GM19239 (cell line): ENCODE data around the gene PPFIA1.
"Not testable (repeated sequence)": the region's sequence is repeated elsewhere in the genome, so short reads cannot be mapped to it uniquely, and the experiment has no call there.

Experiments
- DNase-seq: peaks from one replicate; pipeline ENCODE4 v3.0.0; 2011; ENCODE audit warnings: low spot score; ENCODE audit not compliant: insufficient read length
- FAIRE-seq: peaks from 2 replicates; lab custom pipeline; 2011; peaks lifted over from hg19 to GRCh38; lab: Jason Lieb, UNC

The PPFIA1 gene

GRCh38 chr11:70407814-70408213 is 137.3 kb downstream of the PPFIA1 start:
- DNase-seq (no peak), FAIRE-seq (no peak)

GRCh38 chr11:70408326-70408725 is 137.8 kb downstream of the PPFIA1 start:
- DNase-seq, FAIRE-seq: not testable (repeated sequence)

- no peak for FAIRE-seq
- no peak for DNase-seq
Measured at GRCh38 chr11:70409437-70409836, 138.9 kb downstream of the PPFIA1 start.

- FAIRE-seq (no peak), DNase-seq (no peak)
Measured at GRCh38 chr11:70409871-70410270, 139.4 kb downstream of the PPFIA1 start.

GRCh38 chr11:70410276-70411205 is 140.1 kb downstream of the PPFIA1 start:
- no peak for DNase-seq
- FAIRE-seq: no peak

GRCh38 chr11:70411713-70412452 is 141.4 kb downstream of the PPFIA1 start:
- FAIRE-seq: no peak
- no peak for DNase-seq

GRCh38 chr11:70413151-70413550 is 142.7 kb downstream of the PPFIA1 start:
- no peak for FAIRE-seq
- DNase-seq: no peak

- DNase-seq (no peak), FAIRE-seq (no peak)
Measured at GRCh38 chr11:70414341-70415100, 144.0 kb downstream of the PPFIA1 start.

- DNase-seq: no peak
- FAIRE-seq: no peak
Measured at GRCh38 chr11:70415191-70415590, 144.7 kb downstream of the PPFIA1 start.

GRCh38 chr11:70415642-70416395 is 145.3 kb downstream of the PPFIA1 start:
- DNase-seq (no peak), FAIRE-seq (no peak)

- no peak for DNase-seq
- no peak for FAIRE-seq
Measured at GRCh38 chr11:70416881-70417280, 146.4 kb downstream of the PPFIA1 start.

GRCh38 chr11:70418130-70418529 is 147.6 kb downstream of the PPFIA1 start:
- FAIRE-seq: no peak

GRCh38 chr11:70419307-70420007 is 149.0 kb downstream of the PPFIA1 start:
- no peak for DNase-seq
- FAIRE-seq: no peak

More at GRCh38 chr11:70418130-70418529, 147.6 kb downstream of the PPFIA1 start:
- no peak for DNase-seq

GRCh38 chr11:70420008-70420464 is 149.5 kb downstream of the PPFIA1 start:
- DNase-seq (no peak), FAIRE-seq (no peak)

GRCh38 chr11:70420496-70420895 is 150.0 kb downstream of the PPFIA1 start:
- FAIRE-seq: no peak
- DNase-seq: no peak

- DNase-seq (no peak), FAIRE-seq (no peak)
Measured at GRCh38 chr11:70421123-70421522, 150.6 kb downstream of the PPFIA1 start.

GRCh38 chr11:70422692-70423522 is 152.4 kb downstream of the PPFIA1 start:
- no peak for FAIRE-seq
- DNase-seq: no peak
